HepG2 (cell line): ENCODE measurements around the gene BSND. TPM values are rescaled to one million over a fixed set of nuclear protein-coding genes. Genes with fewer than 3 reads are reported as not detected.

Source experiments
- CENPX ChIP-seq: sonication (generic); formaldehyde crosslinking; IDR thresholded peaks from 2 replicates; pipeline ENCODE4 v1.9.0; 2021; ENCODE audit warnings: mild to moderate bottlenecking, missing genetic modification reagents, moderate library complexity
- GFI1 ChIP-seq: sonication (generic); formaldehyde crosslinking; IDR thresholded peaks from 2 replicates; pipeline ENCODE4 v1.5.0; 2020; ENCODE audit warnings: missing genetic modification reagents, mild to moderate bottlenecking, borderline replicate concordance
- HNRNPUL1 ChIP-seq: fragments of 200-400 bp; formaldehyde crosslinking; IDR thresholded peaks from 2 replicates; pipeline ENCODE4 v1.6.1; 2017; ENCODE audit warnings: low read depth, mild to moderate bottlenecking, low read length, moderate library complexity
- MAFF ChIP-seq: IDR thresholded peaks from 2 replicates; pipeline ENCODE4 v1.6.1; 2011; ENCODE audit warnings: low read depth, low read length, improper control_type of control experiment
- MED13 ChIP-seq: sonication (generic); formaldehyde crosslinking; IDR thresholded peaks from 2 replicates; pipeline ENCODE4 v1.5.0; 2020; ENCODE audit warnings: missing genetic modification reagents
- SALL1 ChIP-seq: sonication (generic); formaldehyde crosslinking; IDR thresholded peaks from 2 replicates; pipeline ENCODE4 v1.8.0; 2022; ENCODE audit warnings: mild to moderate bottlenecking, missing genetic modification reagents
- SKI ChIP-seq: fragments of 450-650 bp; IDR thresholded peaks from one replicate; pipeline ENCODE4 v1.6.1; 2018; ENCODE audit warnings: mild to moderate bottlenecking; ENCODE audit not compliant: partially characterized antibody
- SNAI1 ChIP-seq: sonication (generic); formaldehyde crosslinking; IDR thresholded peaks from 2 replicates; pipeline ENCODE4 v1.5.0; 2020; ENCODE audit warnings: mild to moderate bottlenecking, missing genetic modification reagents, borderline replicate concordance
- ZMYM4 ChIP-seq: sonication (generic); formaldehyde crosslinking; IDR thresholded peaks from 2 replicates; pipeline ENCODE4 v1.8.1; 2023; ENCODE audit warnings: mild to moderate bottlenecking, missing genetic modification reagents
- polyA plus RNA-seq, 8 experiments: library from polyadenylated mRNA; depleted of rRNA in 3 of 8; stranded (reverse) in 7 of 8; unstranded in 1 of 8; fragments of >200 nt; fragmentation: Illumina TruSeq in 4 of 8; extraction: Trizol in 4 of 8; gene quantifications; 2 replicates each; pipeline versions ENCODE4 v1.2.1 to v1.2.3, GENCODE V29; 2011 to 2016; ENCODE audit warnings: low read depth in 4 of 8, missing spikeins in 1 of 8, mixed read lengths in 1 of 8; ENCODE audit not compliant: insufficient read depth in 1 of 8
- total RNA-seq, 5 experiments: library from RNA; depleted of rRNA; stranded (reverse); fragments of >200 nt; fragmentation: Illumina TruSeq; extraction: Trizol; gene quantifications; 2 replicates each; pipeline ENCODE4 v1.2.3, GENCODE V29; 2016; ENCODE audit warnings: low read depth in 1 of 5
- TF ChIP-seq, protein P1 (sequence below): sonication (generic); formaldehyde crosslinking; IDR thresholded peaks from 2 replicates; pipeline ENCODE4 v1.5.0; 2020; ENCODE audit warnings: mild to moderate bottlenecking, missing genetic modification reagents, borderline replicate concordance
- TF ChIP-seq, protein P2 (sequence below): sonication (generic); formaldehyde crosslinking; IDR thresholded peaks from 2 replicates; pipeline ENCODE4 v1.5.1; 2020; ENCODE audit warnings: mild to moderate bottlenecking, missing genetic modification reagents, moderate library complexity
- TF ChIP-seq, protein P3 (sequence below): sonication (generic); formaldehyde crosslinking; IDR thresholded peaks from 2 replicates; pipeline ENCODE4 v1.5.0; 2020; ENCODE audit warnings: mild to moderate bottlenecking, missing genetic modification reagents
- TF ChIP-seq, protein P4 (sequence below): sonication (generic); formaldehyde crosslinking; IDR thresholded peaks from 2 replicates; pipeline ENCODE4 v1.5.1; 2020; ENCODE audit warnings: missing genetic modification reagents, mild to moderate bottlenecking, borderline replicate concordance

BSND gene
- total and polyA plus RNA-seq, 2 of the 13 experiments (the other 11 are each of a cell fraction or from before 2014, with no cell fraction given), result not detected

DNA sequence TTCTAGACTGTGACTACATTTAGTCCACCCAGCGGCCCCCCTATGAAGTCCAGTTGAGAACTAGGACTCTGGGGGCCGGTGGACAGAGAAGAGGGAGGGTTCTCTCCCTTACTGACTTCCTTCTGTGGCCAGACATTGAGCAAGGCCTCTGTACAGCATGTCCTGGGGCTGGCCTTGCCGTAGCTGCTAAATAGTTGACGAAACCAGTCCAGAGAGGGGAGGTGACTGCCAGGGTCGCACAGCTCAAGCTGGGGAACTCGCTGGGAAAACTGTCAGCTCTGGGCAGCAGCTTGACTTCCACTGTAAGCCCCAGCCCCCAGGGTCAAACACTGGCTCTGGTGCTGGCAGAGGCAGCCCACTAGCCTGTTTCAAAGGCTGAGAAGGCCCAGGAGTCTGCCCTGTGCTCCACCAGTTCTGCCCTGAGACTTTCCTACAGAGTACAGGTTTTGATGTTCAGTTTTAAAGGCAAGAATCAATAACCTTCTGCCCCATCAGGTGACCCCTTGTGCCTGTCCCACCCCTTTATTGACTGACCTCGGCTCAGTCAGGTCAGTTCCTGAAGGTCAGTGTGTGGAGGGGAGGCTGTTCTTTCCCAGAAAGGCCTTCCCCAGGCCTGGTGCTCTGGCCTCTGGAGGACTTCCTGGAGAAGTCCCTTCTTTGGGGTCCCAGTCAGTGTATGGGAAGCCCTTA, 54.7 kb downstream of the BSND start (continued):
- no peak for TF ChIP-seq HNRNPUL1
- TF ChIP-seq MAFF, result no peak
- no peak for TF ChIP-seq MED13 (CRISPR knock-in tag)
- TF ChIP-seq CENPX (CRISPR knock-in tag), result no peak
- TF ChIP-seq GFI1 (CRISPR knock-in tag), result no peak
- TF ChIP-seq, protein P1, sequence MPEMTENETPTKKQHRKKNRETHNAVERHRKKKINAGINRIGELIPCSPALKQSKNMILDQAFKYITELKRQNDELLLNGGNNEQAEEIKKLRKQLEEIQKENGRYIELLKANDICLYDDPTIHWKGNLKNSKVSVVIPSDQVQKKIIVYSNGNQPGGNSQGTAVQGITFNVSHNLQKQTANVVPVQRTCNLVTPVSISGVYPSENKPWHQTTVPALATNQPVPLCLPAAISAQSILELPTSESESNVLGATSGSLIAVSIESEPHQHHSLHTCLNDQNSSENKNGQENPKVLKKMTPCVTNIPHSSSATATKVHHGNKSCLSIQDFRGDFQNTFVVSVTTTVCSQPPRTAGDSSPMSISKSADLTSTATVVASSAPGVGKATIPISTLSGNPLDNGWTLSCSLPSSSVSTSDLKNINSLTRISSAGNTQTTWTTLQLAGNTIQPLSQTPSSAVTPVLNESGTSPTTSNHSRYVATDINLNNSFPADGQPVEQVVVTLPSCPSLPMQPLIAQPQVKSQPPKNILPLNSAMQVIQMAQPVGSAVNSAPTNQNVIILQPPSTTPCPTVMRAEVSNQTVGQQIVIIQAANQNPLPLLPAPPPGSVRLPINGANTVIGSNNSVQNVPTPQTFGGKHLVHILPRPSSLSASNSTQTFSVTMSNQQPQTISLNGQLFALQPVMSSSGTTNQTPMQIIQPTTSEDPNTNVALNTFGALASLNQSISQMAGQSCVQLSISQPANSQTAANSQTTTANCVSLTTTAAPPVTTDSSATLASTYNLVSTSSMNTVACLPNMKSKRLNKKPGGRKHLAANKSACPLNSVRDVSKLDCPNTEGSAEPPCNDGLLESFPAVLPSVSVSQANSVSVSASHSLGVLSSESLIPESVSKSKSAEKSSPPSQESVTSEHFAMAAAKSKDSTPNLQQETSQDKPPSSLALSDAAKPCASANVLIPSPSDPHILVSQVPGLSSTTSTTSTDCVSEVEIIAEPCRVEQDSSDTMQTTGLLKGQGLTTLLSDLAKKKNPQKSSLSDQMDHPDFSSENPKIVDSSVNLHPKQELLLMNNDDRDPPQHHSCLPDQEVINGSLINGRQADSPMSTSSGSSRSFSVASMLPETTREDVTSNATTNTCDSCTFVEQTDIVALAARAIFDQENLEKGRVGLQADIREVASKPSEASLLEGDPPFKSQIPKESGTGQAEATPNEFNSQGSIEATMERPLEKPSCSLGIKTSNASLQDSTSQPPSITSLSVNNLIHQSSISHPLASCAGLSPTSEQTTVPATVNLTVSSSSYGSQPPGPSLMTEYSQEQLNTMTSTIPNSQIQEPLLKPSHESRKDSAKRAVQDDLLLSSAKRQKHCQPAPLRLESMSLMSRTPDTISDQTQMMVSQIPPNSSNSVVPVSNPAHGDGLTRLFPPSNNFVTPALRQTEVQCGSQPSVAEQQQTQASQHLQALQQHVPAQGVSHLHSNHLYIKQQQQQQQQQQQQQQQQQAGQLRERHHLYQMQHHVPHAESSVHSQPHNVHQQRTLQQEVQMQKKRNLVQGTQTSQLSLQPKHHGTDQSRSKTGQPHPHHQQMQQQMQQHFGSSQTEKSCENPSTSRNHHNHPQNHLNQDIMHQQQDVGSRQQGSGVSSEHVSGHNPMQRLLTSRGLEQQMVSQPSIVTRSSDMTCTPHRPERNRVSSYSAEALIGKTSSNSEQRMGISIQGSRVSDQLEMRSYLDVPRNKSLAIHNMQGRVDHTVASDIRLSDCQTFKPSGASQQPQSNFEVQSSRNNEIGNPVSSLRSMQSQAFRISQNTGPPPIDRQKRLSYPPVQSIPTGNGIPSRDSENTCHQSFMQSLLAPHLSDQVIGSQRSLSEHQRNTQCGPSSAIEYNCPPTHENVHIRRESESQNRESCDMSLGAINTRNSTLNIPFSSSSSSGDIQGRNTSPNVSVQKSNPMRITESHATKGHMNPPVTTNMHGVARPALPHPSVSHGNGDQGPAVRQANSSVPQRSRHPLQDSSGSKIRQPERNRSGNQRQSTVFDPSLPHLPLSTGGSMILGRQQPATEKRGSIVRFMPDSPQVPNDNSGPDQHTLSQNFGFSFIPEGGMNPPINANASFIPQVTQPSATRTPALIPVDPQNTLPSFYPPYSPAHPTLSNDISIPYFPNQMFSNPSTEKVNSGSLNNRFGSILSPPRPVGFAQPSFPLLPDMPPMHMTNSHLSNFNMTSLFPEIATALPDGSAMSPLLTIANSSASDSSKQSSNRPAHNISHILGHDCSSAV (CRISPR knock-in tag), result no peak
- TF ChIP-seq, protein P2, sequence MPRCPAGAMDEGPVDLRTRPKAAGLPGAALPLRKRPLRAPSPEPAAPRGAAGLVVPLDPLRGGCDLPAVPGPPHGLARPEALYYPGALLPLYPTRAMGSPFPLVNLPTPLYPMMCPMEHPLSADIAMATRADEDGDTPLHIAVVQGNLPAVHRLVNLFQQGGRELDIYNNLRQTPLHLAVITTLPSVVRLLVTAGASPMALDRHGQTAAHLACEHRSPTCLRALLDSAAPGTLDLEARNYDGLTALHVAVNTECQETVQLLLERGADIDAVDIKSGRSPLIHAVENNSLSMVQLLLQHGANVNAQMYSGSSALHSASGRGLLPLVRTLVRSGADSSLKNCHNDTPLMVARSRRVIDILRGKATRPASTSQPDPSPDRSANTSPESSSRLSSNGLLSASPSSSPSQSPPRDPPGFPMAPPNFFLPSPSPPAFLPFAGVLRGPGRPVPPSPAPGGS (CRISPR knock-in tag), result 0 out of 2 replicates have a peak, but pooled peaks have one; percentile 37
- TF ChIP-seq, protein P3, sequence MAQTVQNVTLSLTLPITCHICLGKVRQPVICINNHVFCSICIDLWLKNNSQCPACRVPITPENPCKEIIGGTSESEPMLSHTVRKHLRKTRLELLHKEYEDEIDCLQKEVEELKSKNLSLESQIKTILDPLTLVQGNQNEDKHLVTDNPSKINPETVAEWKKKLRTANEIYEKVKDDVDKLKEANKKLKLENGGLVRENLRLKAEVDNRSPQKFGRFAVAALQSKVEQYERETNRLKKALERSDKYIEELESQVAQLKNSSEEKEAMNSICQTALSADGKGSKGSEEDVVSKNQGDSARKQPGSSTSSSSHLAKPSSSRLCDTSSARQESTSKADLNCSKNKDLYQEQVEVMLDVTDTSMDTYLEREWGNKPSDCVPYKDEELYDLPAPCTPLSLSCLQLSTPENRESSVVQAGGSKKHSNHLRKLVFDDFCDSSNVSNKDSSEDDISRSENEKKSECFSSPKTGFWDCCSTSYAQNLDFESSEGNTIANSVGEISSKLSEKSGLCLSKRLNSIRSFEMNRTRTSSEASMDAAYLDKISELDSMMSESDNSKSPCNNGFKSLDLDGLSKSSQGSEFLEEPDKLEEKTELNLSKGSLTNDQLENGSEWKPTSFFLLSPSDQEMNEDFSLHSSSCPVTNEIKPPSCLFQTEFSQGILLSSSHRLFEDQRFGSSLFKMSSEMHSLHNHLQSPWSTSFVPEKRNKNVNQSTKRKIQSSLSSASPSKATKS (CRISPR knock-in tag), result no peak
- TF ChIP-seq, protein P4, sequence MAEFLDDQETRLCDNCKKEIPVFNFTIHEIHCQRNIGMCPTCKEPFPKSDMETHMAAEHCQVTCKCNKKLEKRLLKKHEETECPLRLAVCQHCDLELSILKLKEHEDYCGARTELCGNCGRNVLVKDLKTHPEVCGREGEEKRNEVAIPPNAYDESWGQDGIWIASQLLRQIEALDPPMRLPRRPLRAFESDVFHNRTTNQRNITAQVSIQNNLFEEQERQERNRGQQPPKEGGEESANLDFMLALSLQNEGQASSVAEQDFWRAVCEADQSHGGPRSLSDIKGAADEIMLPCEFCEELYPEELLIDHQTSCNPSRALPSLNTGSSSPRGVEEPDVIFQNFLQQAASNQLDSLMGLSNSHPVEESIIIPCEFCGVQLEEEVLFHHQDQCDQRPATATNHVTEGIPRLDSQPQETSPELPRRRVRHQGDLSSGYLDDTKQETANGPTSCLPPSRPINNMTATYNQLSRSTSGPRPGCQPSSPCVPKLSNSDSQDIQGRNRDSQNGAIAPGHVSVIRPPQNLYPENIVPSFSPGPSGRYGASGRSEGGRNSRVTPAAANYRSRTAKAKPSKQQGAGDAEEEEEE (CRISPR knock-in tag), result no peak
- TF ChIP-seq SALL1, result peak; percentile 81
- no peak for TF ChIP-seq SNAI1 (CRISPR knock-in tag)
- TF ChIP-seq ZMYM4 (CRISPR knock-in tag), result peak; percentile 57; the same call in 1 of the 2 replicates
- TF ChIP-seq SKI, result peak; percentile 33
